Muscle layer of colon (tissue), 2 donors: ENCODE measurements around the gene UBN2.

Experiments
- H3K27ac ChIP-seq: one replicate; pipeline ENCODE4 v1.7.0; 2013; ENCODE audit warnings: low read depth, mild to moderate bottlenecking, low read length, moderate library complexity
- H3K27me3 ChIP-seq, 2 donors: one replicate each; pipeline ENCODE4 v1.7.0; 2013; ENCODE audit warnings: low read length in 2 of 2, mild to moderate bottlenecking in 2 of 2; ENCODE audit not compliant: insufficient read depth in 2 of 2, control insufficient read depth in 1 of 2
- H3K36me3 ChIP-seq: one replicate; pipeline ENCODE4 v1.7.0; 2013; ENCODE audit warnings: mild to moderate bottlenecking, low read length; ENCODE audit not compliant: insufficient read depth
- H3K4me1 ChIP-seq: one replicate; pipeline ENCODE4 v1.7.0; 2013; ENCODE audit warnings: mild to moderate bottlenecking, low read length; ENCODE audit not compliant: insufficient read depth
- H3K4me3 ChIP-seq, 2 donors: one replicate each; pipeline ENCODE4 v1.7.0; 2013; ENCODE audit warnings: low read length in 2 of 2, low read depth in 1 of 2, mild to moderate bottlenecking in 1 of 2, moderate library complexity in 1 of 2
- H3K9ac ChIP-seq: one replicate; pipeline ENCODE4 v1.7.0; 2013; ENCODE audit warnings: low read length
- H3K9me3 ChIP-seq: one replicate; pipeline ENCODE4 v1.7.0; 2013; ENCODE audit warnings: mild to moderate bottlenecking, low read length
- donor health status: abdominal sarcoma.
- donor health status: Adenocarcinoma of cecum.

The UBN2 gene

DNA sequence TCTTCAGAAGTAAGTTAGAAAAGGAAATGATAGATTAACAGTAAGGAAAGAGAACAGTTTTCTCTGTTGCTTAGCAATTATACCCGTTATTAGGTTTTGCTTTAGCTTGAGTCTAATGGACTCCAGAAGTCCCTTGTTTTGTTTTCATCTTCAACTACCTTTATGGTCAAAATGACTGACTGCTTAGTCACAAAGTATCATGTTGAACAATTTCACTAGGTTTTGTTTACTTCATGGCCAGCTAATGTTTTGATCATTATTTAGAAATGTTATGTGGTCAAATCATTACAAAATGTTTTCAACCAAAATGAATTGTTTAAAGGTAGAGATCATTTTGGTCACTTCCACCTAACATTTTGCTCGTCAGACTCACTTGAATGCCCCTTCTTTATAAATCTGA lies 1.9 kb downstream of the UBN2 start:
- Histone ChIP-seq H3K4me1 (peaks cover 14% of the 10 kb centered on the region), H3K27ac (no peak overlapping the region), H3K36me3 (peaks cover 8% of the 10 kb centered on the region), H3K9me3 (no peaks in the 10 kb centered on the region), H3K27me3 (no peaks in the 10 kb centered on the region), H3K4me3 (no peak overlapping the region), H3K9ac (no peak overlapping the region)

DNA sequence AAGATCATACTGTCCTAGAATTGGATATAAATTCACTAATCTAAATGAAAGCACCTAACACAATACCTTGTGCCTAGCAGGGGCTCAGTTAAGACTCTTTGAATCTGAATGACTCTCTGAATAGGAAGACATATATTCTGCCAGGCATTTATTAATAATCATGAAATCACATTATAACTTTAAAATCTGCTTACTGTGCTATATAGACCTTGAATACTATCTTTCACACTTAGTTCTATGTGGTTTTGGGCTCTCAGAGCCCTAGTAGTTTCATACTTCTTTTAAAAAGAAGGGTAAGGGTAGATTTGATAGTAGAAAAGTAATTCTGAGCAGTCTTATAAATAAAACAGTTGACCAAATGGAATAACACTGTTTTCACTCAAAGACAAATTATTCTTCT lies 10.2 kb downstream of the UBN2 start:
- no peaks in the 10 kb centered on the region for H3K4me1 ChIP-seq
- peaks cover 46% of the 10 kb centered on the region for H3K36me3 ChIP-seq
- no peaks in the 10 kb centered on the region for H3K27me3 ChIP-seq
- no peak overlapping the region for H3K27ac ChIP-seq
- no peak overlapping the region for H3K4me3 ChIP-seq
- H3K9me3 ChIP-seq: no peaks in the 10 kb centered on the region
- H3K9ac ChIP-seq: no peak overlapping the region

DNA sequence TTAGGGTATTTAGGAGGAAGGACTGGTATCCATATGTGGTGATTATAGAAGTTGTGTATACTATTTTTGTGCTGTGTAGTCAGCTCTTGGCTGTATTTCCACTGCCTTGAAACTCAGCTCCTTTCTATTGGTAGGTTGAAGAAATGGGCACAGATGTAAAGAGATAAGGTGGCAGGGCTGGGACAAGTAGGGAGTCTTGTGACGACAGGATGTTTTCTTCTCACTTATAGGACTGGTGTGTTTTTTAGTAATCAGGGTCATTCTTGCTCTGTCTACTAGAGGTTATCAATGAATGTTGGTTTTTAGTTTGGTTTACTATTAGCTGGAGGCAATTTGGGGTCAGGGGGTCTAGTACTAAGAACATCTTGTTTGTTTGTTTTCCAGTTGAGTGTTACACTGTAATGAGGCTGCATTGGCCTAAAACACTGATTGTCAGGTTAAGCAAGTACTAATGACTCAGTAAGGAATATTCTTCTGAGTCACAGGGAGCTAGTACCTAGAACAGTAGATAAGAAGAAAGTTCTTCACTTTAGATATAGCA lies 11.8 kb downstream of the UBN2 start:
- H3K4me3 ChIP-seq: no peak overlapping the region
- H3K9ac ChIP-seq: no peak overlapping the region
- H3K27ac ChIP-seq: no peak overlapping the region
- no peaks in the 10 kb centered on the region for H3K4me1 ChIP-seq
- H3K9me3 ChIP-seq: no peaks in the 10 kb centered on the region
- H3K36me3 ChIP-seq: peaks cover 44% of the 10 kb centered on the region
- H3K27me3 ChIP-seq: no peaks in the 10 kb centered on the region

DNA sequence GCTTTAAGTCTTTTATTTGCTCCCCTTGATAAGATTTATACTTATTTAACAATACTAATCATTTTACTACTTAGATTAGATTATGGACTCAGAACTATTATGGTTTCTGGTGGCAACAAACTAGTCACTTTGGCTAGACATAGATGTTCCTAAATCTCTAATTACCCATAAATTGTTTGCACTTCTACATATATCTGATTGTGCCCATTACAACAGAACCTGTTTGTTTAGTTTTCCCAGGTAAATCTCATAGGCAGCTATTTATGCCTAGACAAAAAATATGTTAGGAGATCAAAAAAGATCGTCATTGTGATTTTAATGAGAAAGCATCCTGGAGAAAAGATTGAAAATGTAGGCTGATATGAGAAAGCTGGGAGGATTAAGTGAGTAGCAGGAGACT lies 14.4 kb downstream of the UBN2 start:
- H3K9me3 ChIP-seq: no peaks in the 10 kb centered on the region
- no peaks in the 10 kb centered on the region for H3K27me3 ChIP-seq
- no peak overlapping the region for H3K27ac ChIP-seq
- H3K36me3 ChIP-seq: peaks cover 37% of the 10 kb centered on the region
- H3K4me3 ChIP-seq: no peak overlapping the region
- no peaks in the 10 kb centered on the region for H3K4me1 ChIP-seq
- no peak overlapping the region for H3K9ac ChIP-seq

DNA sequence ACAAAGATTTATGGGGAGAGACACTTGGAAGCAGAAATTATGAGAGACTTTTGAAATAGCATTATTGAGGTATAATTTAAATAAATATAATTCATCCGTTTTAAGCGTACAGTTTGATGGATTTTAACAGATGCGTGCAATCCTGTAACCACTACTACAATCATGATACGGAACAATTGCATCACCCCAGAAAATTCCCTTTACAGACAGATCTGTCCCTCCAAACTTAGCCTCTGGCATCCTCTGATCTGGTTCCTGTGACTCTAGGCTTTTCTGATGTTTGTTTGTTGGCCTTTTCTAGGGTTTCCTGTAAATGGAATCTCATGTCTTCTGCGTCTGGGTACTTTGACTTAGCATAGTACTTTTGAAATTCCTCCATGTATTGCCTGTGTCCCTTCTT lies 15.5 kb downstream of the UBN2 start:
- H3K4me1 ChIP-seq: no peaks in the 10 kb centered on the region
- H3K27me3 ChIP-seq: no peaks in the 10 kb centered on the region
- H3K27ac ChIP-seq: no peak overlapping the region
- no peaks in the 10 kb centered on the region for H3K9me3 ChIP-seq
- no peak overlapping the region for H3K4me3 ChIP-seq
- no peak overlapping the region for H3K9ac ChIP-seq
- H3K36me3 ChIP-seq: peaks cover 37% of the 10 kb centered on the region

DNA sequence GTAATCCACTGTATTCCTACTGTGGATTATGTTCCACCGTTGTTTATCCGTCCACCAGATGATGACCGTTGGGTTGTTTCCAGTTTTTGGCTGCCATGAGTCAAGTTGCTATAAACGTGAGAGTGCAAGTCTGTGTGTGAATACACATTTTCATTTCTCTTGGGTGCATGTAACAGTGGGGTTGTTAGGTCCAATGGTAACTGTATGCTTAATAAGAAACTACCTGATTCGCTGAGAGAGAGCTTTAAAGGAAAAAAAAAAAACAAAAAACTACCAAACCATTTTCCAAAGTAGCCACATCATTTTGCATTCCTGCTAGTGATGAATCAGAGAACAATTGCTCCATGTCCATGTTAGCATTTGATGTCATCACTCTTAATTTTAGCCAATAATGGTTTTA lies 15.9 kb downstream of the UBN2 start:
- H3K27me3 ChIP-seq: no peaks in the 10 kb centered on the region
- H3K27ac ChIP-seq: no peak overlapping the region
- no peaks in the 10 kb centered on the region for H3K4me1 ChIP-seq
- no peak overlapping the region for H3K9ac ChIP-seq
- peaks cover 41% of the 10 kb centered on the region for H3K36me3 ChIP-seq
- H3K4me3 ChIP-seq: no peak overlapping the region
- H3K9me3 ChIP-seq: no peaks in the 10 kb centered on the region

DNA sequence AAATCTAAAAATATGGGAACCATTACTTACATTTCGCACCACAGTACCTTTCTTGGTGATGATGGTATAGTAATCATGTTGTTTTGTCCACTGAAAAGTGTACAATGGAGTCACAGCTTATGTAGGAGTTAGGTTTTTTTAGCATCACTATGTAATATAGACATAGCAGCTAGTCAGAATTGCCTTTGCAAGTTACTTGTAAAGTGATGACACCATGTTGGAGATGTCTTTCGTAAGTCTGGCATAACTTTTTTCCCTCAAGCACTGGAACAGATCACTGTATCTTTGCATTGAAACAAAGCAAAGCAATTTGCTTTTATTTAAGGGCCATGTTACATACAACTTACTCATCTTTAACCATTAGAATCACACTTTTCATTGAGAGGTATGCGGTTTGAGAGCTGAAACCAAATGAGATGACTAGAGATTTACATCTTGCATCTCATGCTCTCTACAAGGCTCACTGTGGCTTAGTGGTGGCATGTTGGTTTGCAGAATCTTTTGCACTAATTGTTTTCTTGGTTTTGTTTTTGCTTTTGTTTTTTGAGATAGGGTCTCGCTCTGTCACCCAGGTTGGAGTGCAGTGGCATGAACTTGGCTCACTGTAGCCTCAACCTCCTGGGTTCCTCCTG lies 18.3 kb downstream of the UBN2 start:
- Histone ChIP-seq H3K9ac (no peak overlapping the region), H3K27me3 (no peaks in the 10 kb centered on the region), H3K4me1 (no peaks in the 10 kb centered on the region), H3K36me3 (peaks cover 48% of the 10 kb centered on the region), H3K9me3 (no peaks in the 10 kb centered on the region), H3K4me3 (no peak overlapping the region), H3K27ac (no peak overlapping the region)

DNA sequence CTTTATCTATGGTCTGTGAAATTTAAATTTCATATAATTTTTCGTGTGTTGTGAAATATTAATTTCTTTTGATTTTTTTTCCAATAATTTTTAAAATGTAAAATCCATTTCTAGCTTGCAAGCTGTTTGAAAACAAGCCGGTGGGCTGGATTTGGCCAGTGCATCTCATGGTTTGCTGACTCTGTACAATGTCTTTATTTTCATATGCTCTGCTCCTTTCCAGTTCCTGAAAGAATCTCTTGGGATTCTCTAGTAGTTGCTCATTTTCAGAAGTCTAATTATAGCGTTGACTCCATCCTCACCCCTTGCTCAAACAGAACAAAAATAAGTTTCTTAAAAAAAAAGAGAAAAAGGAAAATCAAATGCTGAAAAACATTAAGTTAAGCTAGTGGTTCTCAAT lies 21.4 kb downstream of the UBN2 start:
- no peaks in the 10 kb centered on the region for H3K9me3 ChIP-seq
- H3K27ac ChIP-seq: no peak overlapping the region
- peaks cover 41% of the 10 kb centered on the region for H3K36me3 ChIP-seq
- H3K4me1 ChIP-seq: no peaks in the 10 kb centered on the region
- H3K27me3 ChIP-seq: no peaks in the 10 kb centered on the region
- H3K4me3 ChIP-seq: no peak overlapping the region
- H3K9ac ChIP-seq: no peak overlapping the region

DNA sequence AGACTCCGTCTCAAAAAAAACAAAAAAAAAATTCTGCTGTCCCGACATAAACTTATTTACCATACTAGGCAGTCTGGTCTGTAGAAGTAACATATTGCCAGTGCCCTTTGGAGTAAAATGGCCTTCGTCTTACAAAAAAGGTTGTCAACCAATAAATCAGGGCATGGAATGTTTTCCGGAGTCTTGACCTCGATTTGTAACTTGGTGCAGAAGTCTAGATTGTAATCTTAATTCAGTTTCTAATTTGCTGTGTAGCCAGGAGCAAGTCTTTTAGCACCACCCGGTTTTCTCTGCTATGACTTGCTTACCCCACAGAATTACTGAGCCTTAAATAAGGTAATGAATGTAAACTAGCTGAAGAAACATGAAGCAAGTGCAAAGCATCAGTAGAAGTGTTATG lies 23.2 kb downstream of the UBN2 start:
- H3K4me1 ChIP-seq: no peaks in the 10 kb centered on the region
- no peak overlapping the region for H3K9ac ChIP-seq
- H3K27me3 ChIP-seq: no peaks in the 10 kb centered on the region
- H3K4me3 ChIP-seq: no peak overlapping the region
- H3K36me3 ChIP-seq: peaks cover 44% of the 10 kb centered on the region
- no peak overlapping the region for H3K27ac ChIP-seq
- H3K9me3 ChIP-seq: no peaks in the 10 kb centered on the region

DNA sequence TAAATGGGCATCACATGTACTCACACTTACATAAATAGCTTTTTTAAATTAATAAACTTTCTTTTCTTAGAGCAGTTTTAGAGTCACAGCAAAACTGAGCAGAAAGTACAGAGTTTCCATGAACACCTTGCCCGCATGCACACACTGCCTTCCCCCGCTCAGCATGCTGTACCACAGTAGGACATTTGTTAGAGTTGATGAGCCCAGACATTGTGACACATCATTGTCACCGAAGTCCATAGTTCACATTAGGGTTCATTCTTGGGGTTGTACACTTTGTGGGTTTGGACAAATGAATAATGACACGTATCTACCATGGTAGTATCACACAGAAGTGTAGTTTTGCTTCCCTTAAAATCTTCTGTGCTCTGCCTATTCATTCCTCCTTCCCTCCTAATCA lies 23.7 kb downstream of the UBN2 start:
- no peak overlapping the region for H3K4me3 ChIP-seq
- H3K9ac ChIP-seq: no peak overlapping the region
- H3K27ac ChIP-seq: no peak overlapping the region
- no peaks in the 10 kb centered on the region for H3K27me3 ChIP-seq
- H3K36me3 ChIP-seq: peaks cover 44% of the 10 kb centered on the region
- no peaks in the 10 kb centered on the region for H3K9me3 ChIP-seq
- H3K4me1 ChIP-seq: no peaks in the 10 kb centered on the region

DNA sequence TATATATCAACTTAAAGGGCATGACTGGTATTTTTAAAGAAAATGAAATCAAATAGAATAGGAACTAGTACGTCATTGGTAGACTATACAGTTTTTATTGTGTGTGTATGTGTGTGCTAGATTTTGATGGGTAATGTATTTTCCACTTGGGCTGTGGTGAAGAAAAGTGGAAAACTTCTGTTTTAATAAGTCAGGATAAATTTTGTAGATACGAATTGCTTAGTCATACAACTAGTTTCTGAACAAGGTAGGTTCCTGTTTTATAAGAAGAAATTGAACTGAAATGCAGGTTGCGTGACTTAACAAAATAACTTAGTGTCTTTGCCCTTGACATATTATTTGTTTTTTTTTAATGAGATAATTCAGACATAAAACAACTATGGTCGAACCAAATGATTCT lies 24.3 kb downstream of the UBN2 start:
- no peaks in the 10 kb centered on the region for H3K27me3 ChIP-seq
- no peak overlapping the region for H3K4me3 ChIP-seq
- no peak overlapping the region for H3K9ac ChIP-seq
- peaks cover 45% of the 10 kb centered on the region for H3K36me3 ChIP-seq
- no peaks in the 10 kb centered on the region for H3K4me1 ChIP-seq
- H3K9me3 ChIP-seq: no peaks in the 10 kb centered on the region
- H3K27ac ChIP-seq: no peak overlapping the region

DNA sequence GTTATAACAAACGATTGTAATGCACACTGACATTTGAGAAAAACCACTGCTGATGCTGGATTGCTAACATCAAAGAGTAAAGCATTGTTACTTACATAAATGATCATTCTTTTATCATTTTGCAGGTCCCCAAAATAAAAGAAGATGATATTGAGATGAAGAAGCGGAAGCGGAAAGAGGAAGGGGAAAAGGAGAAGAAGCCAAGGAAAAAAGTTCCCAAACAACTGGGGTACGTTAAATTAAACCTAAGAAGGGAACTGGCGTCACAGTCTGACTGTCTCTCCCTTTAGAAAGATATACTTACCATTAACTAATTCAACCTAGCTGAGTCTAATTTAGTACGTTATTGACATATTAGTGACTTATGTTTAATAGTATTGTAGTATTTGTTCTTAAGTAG lies 28.1 kb downstream of the UBN2 start:
- Histone ChIP-seq H3K27me3 (no peaks in the 10 kb centered on the region), H3K36me3 (peaks cover 44% of the 10 kb centered on the region), H3K4me1 (no peaks in the 10 kb centered on the region), H3K9ac (no peak overlapping the region), H3K4me3 (no peak overlapping the region), H3K27ac (no peak overlapping the region), H3K9me3 (no peaks in the 10 kb centered on the region)
